HEK293T (cell line): ENCODE measurements around the gene FASTKD2.

ENCODE experiments used
- CTCF ChIA-PET: fragments of 350-600 bp; formaldehyde crosslinking; extraction: SDS; loops from one replicate; lab custom pipeline; 2021; ENCODE audit warnings: antibody characterized with exemption, inconsistent platforms; lab: Yijun Ruan, JAX
- POLR2A ChIA-PET: fragments of 350-600 bp; formaldehyde crosslinking; extraction: SDS; loops from one replicate; lab custom pipeline; 2020; ENCODE audit warnings: antibody characterized with exemption, inconsistent platforms; lab: Yijun Ruan, JAX
- DNase-seq: peaks from one replicate; pipeline ENCODE4 v3.0.0; 2012; ENCODE audit warnings: mixed read lengths; ENCODE audit errors: extremely low spot score
- ARNT ChIP-seq: fragments of 450-650 bp; IDR thresholded peaks from 2 replicates; pipeline ENCODE4 v1.6.1; 2017; ENCODE audit warnings: mild to moderate bottlenecking
- BHLHE40 ChIP-seq: fragments of 450-650 bp; IDR thresholded peaks from 2 replicates; pipeline ENCODE4 v1.6.1; 2016; ENCODE audit warnings: mild to moderate bottlenecking, moderate library complexity, borderline replicate concordance
- CTBP1 ChIP-seq: fragments of 450-650 bp; IDR thresholded peaks from 2 replicates; pipeline ENCODE4 v1.6.1; 2016; ENCODE audit warnings: borderline replicate concordance
- ELF4 ChIP-seq: fragments of 450-650 bp; IDR thresholded peaks from 2 replicates; pipeline ENCODE4 v1.6.1; 2017; ENCODE audit warnings: antibody characterized with exemption
- FOXA1 ChIP-seq: fragments of 450-650 bp; IDR thresholded peaks from 2 replicates; pipeline ENCODE4 v1.6.1; 2016; ENCODE audit warnings: mild to moderate bottlenecking
- FOXK2 ChIP-seq: fragments of 450-650 bp; IDR thresholded peaks from 2 replicates; pipeline ENCODE4 v1.6.1; 2016; ENCODE audit warnings: mild to moderate bottlenecking
- FOXM1 ChIP-seq: fragments of 450-650 bp; IDR thresholded peaks from 2 replicates; pipeline ENCODE4 v1.6.1; 2017; ENCODE audit warnings: mild to moderate bottlenecking, borderline replicate concordance
- HDGF ChIP-seq: fragments of 450-650 bp; IDR thresholded peaks from 2 replicates; pipeline ENCODE4 v1.6.1; 2017; ENCODE audit warnings: antibody characterized with exemption, borderline replicate concordance
- L3MBTL2 ChIP-seq: fragments of 450-650 bp; conservative IDR thresholded peaks from 2 replicates; pipeline ENCODE4 v1.6.1; 2016; ENCODE audit warnings: mild to moderate bottlenecking
- LEF1 ChIP-seq: fragments of 450-650 bp; IDR thresholded peaks from 2 replicates; pipeline ENCODE4 v1.6.1; 2017; ENCODE audit warnings: mild to moderate bottlenecking, borderline replicate concordance
- NFRKB ChIP-seq: fragments of 450-650 bp; IDR thresholded peaks from 2 replicates; pipeline ENCODE4 v1.6.1; 2016; ENCODE audit warnings: mild to moderate bottlenecking, moderate library complexity
- PKNOX1 ChIP-seq: fragments of 450-650 bp; IDR thresholded peaks from 2 replicates; pipeline ENCODE4 v1.6.1; 2016
- SP1 ChIP-seq: fragments of 450-650 bp; IDR thresholded peaks from 2 replicates; pipeline ENCODE4 v1.6.1; 2017
- SUZ12 ChIP-seq: fragments of 450-650 bp; IDR thresholded peaks from 2 replicates; pipeline ENCODE4 v1.6.1; 2016; ENCODE audit warnings: mild to moderate bottlenecking
- TARDBP ChIP-seq: fragments of 450-650 bp; IDR thresholded peaks from 2 replicates; pipeline ENCODE4 v1.6.1; 2016
- ZNF384 ChIP-seq: fragments of 450-650 bp; IDR thresholded peaks from 2 replicates; pipeline ENCODE4 v1.6.1; 2016

Gene FASTKD2

GRCh38 chr2:206728277-206729199 is 36.9 kb upstream of the FASTKD2 start:
- TF ChIP-seq ZNF384 (no peak), HDGF (no peak), FOXM1 (no peak), L3MBTL2 (no peak), PKNOX1 (no peak), SP1 (no peak), ARNT (no peak), SUZ12 (no peak), FOXK2 (no peak), TARDBP (no peak), NFRKB (no peak), FOXA1 (no peak), LEF1 (no peak), BHLHE40 (no peak), CTBP1 (no peak), ELF4 (no peak)
- CTCF ChIA-PET, result no interaction called here
- no peak for DNase-seq
- POLR2A ChIA-PET, result no interaction called here

DNA sequence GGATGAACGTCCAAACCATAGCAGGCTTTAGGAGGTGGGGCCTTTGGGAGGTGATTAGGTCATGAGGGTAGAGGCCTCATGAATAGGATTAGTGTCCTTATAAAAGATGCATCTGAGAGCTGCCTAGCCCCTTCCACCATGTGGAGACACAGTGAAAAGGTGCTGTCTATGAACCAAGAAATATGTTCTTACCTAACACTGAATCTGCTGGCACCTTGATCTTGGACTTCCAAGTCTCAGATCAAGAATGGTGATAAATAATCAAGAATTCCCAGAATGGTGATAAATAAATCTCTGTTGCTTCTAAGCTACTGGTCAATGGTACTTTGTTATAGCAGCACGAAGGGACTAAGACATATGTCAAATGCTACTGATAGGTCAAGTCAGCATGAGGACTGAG is 32.1 kb upstream of the FASTKD2 start:
- no peak for DNase-seq
- CTCF ChIA-PET, result no interaction called here
- POLR2A ChIA-PET, result no interaction called here
- TF ChIP-seq NFRKB, result no peak
- TF ChIP-seq CTBP1, result no peak
- no peak for TF ChIP-seq ELF4
- TF ChIP-seq ZNF384, result no peak
- no peak for TF ChIP-seq FOXK2
- TF ChIP-seq SP1, result no peak
- TF ChIP-seq FOXA1, result no peak
- TF ChIP-seq FOXM1, result no peak
- no peak for TF ChIP-seq LEF1

GRCh38 chr2:206736935-206737334 is 28.5 kb upstream of the FASTKD2 start:
- TF ChIP-seq FOXM1 (no peak), CTBP1 (no peak)
- ChIA-PET POLR2A (no interaction called here), CTCF (interaction anchor here (0.6 kb wide), 1 partner anchor 1277 kb away, joined by 3 read pairs; no protein-coding TSS in a partner anchor)
- DNase-seq, result no peak

DNA sequence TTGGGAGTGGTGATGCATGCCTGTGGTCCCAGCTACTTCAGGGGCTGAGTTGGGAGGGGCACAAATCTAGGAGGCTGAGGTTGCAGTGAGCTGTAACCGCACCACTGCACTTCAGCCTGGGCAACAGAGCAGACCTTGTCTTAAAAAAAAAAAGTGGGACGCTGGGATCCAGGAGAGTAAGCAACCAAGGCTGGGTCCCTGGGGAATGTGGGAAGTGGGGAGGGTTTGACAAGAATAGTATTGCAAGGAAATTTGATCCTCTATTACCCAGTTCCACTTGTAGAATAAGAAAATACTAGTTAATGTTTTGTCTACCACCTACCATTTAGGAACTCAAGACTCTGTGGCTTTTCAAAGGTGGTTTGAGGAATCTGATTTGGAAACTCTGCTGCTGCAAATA is 26.1 kb upstream of the FASTKD2 start:
- ChIA-PET CTCF (no interaction called here), POLR2A (no interaction called here)
- no peak for TF ChIP-seq FOXA1
- no peak for TF ChIP-seq NFRKB
- TF ChIP-seq BHLHE40, result no peak
- TF ChIP-seq L3MBTL2, result no peak
- no peak for TF ChIP-seq SUZ12
- TF ChIP-seq LEF1, result no peak
- no peak for TF ChIP-seq ARNT
- TF ChIP-seq ZNF384, result no peak
- no peak for TF ChIP-seq PKNOX1
- DNase-seq, result no peak

GRCh38 chr2:206740800-206741199 is 24.6 kb upstream of the FASTKD2 start:
- ChIA-PET CTCF (no interaction called here), POLR2A (no interaction called here)
- no peak for DNase-seq
- no peak for TF ChIP-seq PKNOX1
- no peak for TF ChIP-seq LEF1
- TF ChIP-seq TARDBP, result no peak
- TF ChIP-seq SUZ12, result no peak
- TF ChIP-seq ARNT, result no peak
- no peak for TF ChIP-seq FOXA1
- no peak for TF ChIP-seq NFRKB
- no peak for TF ChIP-seq FOXK2
- no peak for TF ChIP-seq SP1
- TF ChIP-seq ELF4, result no peak
- no peak for TF ChIP-seq BHLHE40
- TF ChIP-seq HDGF, result no peak
- no peak for TF ChIP-seq FOXM1
- no peak for TF ChIP-seq L3MBTL2
- TF ChIP-seq ZNF384, result no peak
- TF ChIP-seq CTBP1, result no peak

DNA sequence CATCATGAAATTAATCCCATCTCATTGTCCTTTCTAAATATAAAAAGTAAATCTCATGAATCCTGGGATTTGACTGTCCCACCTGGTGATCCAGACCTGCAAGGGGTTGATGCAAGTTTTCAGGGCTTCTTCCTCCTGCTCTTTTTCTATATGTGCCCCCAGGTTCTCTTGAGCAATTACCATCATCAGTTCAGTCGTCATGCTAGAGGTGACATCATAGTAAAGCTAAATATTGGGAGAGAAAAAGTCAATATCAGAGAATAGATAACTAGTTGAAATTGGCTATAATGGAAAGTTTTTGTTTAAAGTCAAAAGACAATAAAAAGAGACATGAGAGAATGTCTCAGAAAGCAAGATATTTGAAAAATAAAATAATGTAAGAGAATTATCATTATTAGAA is 8.6 kb upstream of the FASTKD2 start:
- POLR2A ChIA-PET, result no interaction called here

More for the DNA sequence above, 8.6 kb upstream of the FASTKD2 start:
- CTCF ChIA-PET, result no interaction called here
- no peak for DNase-seq
- no peak for TF ChIP-seq SP1
- TF ChIP-seq LEF1, result no peak
- no peak for TF ChIP-seq PKNOX1
- no peak for TF ChIP-seq ZNF384
- no peak for TF ChIP-seq FOXK2
- no peak for TF ChIP-seq FOXA1
- TF ChIP-seq NFRKB, result no peak
- TF ChIP-seq SUZ12, result no peak
- no peak for TF ChIP-seq ARNT
- no peak for TF ChIP-seq FOXM1
- no peak for TF ChIP-seq TARDBP
- no peak for TF ChIP-seq BHLHE40
- TF ChIP-seq L3MBTL2, result no peak
- no peak for TF ChIP-seq ELF4
